GM21717 (cell line): ENCODE data around the gene FGF12.

ENCODE experiments used
- ATAC-seq: cut with Tn5 transposase; IDR thresholded peaks from one replicate; pipeline ENCODE4 v1.9.1; 2021; ENCODE audit warnings: mild to moderate bottlenecking, moderate library complexity; ENCODE audit not compliant: unreplicated experiment

FGF12 gene

DNA sequence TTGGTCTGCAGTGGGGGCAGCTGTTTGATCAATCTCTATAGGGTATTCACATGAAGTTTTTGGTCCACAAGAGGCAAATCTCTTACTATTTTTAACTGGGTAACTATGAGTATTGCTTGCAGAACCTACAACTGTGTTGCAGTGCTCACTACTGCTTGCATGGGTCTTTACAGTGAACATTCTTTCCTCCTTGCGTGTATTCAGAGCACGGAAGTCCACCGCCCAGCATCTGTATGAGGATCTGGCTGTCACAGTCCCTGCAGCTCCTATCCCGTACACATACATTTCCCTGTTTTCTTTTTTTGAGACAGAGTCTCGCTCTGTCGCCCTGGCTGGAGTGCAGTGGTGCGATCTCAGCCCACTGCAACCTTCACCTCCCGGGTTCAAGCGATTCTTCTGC is 449.9 kb downstream of the FGF12 start:
- ATAC-seq: no peak

DNA sequence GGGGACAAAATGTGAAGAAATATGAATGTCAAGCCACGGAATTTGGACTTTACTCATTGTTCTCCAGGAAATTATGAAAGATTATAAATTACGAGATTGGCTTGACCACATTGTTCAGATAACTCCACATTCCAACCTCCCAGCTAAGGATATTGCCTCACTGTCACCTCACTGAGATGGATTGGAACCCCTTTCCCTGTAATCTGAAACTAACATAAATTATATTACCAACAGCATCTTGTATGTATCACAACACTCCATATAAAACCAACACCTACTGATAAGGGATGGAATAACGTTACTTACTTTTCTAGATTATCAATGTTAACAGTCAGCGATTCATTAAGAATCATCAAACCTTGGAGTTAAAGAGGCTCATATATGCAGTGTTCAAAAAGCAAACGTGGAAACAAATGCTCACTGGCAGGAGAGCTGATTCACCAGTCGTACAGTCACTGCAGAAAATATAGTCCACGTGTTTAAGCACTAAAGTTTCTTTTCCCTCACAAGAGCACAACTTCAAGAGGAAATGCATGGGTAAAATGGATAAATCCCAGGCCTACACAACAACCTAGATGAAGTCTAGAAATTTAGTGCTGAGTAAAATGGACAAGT is 451.5 kb downstream of the FGF12 start:
- no peak for ATAC-seq

DNA sequence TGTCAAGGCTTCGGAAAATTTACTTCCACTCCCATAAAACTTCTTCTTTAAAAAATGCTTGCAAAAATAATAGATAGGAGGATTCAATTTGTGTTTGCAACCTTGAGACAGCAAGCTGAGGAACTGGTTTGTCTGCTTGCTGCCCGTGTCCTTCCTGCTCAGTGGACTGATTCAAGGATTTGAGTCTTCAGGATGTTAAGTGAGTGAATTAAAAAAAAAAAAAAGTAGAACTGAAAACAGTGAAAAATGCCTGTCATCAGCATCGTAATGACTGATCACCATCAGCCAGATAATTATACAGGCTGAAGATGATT is 453.7 kb downstream of the FGF12 start:
- ATAC-seq: no peak

DNA sequence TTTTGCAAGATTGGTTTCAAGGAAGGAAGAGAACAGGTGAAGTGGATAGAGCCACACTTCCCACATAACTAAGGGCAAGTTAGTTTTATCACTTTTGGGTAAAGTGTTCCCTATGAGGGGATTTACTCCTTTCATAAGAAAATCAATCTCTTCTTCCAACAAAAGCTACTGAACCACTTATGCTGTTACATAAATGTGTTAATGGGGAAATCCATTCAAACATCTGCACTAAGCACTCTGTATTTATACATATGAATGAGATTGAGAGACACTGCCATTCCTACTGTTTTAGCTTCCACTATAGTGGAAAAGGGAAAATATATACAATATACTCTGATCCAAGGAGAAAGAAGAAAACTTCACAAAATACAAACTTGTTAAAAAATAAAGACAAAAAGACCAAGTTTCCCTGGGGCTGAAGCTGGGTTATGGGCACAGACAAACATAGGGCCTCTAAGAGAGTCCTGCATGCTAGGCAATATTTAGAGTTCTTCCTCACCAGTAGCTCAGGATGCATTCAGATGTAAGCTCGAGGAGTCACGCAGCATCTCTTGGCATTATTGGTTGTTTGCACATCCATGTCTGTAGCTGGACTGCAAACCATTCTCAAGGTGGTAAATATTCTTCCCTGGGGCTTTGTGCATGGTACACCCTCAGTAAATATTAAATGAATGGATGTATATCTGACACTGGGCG is 454.2 kb downstream of the FGF12 start:
- no peak for ATAC-seq

DNA sequence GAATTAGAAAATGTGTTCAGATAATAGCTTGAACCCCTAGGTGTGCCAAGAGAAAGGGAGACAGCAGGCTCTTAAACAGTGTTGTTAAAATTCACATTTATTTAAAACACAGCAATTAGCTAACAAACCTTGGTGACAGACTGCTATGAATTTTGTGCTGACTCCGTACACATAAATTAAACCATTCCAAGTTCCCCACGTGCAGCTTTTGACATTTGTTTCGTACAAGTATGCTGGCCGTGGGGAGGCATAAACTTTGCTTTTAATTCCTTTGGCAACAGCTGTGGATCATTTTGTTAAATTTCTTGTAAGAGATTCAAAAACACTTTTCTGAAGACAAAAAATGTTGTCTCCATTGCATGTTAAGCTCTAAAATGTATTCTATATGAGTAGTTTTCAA is 465.3 kb downstream of the FGF12 start:
- no peak for ATAC-seq

DNA sequence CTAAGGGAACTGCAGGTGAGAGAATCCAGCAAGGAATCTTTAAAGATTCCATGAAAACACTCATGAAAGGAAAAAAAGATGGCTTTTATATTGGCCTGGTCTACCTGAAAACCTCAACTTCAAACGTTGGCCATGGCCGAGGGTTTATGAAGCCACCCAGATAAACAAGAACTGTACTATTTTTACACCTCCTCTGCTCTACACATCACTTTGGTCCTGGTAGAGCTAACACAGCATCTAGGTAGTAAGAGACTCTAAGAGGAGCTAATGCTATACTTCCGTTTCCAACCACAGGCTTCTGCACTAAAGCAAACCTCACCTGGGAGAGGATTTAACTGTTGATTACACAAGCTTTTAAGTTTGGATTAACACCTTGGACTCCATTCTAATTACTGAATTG is 466.2 kb downstream of the FGF12 start:
- ATAC-seq: no peak

DNA sequence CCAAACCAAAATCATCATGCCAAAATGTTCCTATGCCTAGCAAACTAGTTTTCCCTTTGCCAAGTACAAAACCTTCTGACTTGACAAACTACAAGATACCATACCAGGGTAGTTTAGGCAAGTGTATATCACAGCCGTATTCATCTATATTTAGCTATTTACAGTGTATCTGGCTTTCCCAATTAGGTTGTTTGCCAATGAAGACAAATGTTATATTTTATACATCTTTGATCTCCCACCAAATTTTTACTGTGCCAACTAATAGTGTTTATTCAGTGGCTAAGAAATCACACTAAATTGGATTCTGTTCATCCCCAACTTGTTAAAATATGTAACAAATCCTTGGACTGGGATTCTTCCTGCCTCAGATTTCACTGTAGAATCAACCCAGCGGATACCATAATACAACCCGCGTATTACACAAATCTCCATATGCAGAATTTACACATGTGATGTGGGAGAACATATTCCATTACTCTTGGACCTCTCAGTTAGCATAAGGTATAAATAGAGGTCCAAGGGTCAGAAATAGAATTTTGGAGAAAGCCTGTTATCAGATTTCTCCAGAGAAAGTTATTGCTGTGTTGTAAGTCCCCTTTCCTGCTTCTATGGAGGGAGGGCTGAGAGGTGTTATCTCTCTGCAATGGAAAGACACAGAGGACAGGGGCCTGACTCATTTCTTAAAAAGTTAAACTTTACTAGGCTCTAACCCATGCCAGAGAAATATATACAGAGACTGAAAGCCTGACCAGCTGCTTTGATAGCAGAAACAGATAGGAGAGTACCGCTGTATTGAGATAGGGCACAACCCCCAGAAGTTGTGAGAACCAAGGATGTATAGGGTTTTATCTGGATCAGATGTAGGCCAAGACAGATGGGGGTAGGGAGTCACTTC is 467.0 kb downstream of the FGF12 start:
- ATAC-seq: no peak

DNA sequence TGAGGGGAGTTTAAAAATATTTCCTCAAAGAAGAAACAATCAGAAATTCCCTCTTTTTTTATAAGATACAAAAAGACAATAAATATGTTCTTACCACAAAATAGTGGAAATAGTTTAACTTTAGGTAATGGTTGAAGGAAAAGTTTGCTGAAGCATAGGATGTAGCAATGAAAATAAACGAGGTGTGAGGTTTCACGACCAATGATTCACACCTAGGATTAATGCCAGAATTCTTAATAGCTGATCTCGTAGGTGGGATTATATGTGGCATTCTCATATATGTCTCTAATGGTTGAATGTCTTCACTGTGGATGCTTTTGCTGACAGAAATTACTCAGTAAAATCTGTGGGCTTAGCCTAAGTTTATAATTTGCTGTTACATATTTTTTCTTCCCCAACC is 467.7 kb downstream of the FGF12 start:
- no peak for ATAC-seq

DNA sequence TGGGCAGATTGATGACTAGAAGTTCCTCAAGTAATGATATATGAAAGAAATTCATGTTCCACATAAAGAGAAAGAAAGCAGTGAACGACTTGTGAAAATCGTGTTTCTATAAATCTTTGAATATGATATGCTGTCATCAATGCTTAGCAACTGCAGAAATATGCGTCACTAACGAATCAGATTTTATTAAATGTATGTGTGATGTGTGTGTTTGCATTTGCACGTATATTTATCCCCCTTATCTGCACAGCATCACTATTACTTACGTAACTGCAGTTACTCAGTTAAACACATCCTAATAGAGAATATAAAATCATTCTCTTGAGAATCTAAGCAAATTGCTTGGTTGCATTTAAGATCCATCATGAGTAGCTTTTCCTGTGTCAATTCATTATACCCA is 468.6 kb downstream of the FGF12 start:
- no peak for ATAC-seq

DNA sequence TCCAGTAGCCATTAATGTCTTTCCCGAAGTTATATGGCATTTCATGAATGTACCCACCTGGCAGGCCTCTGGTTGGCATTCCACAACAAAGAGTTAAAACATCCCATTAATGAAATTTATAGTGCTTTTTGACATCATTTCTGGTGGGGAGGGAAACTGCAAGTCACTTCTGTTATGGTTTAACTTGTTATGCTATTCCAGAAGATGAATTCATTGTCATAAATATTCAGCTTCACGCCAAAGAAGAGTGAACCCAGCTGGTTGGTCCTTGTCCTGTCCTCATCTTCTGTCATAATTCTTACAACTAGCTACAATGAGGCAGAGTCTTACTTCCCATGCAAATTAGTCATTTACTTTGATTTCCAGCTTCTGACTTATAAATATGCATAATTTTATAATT is 471.5 kb downstream of the FGF12 start:
- ATAC-seq: no peak

DNA sequence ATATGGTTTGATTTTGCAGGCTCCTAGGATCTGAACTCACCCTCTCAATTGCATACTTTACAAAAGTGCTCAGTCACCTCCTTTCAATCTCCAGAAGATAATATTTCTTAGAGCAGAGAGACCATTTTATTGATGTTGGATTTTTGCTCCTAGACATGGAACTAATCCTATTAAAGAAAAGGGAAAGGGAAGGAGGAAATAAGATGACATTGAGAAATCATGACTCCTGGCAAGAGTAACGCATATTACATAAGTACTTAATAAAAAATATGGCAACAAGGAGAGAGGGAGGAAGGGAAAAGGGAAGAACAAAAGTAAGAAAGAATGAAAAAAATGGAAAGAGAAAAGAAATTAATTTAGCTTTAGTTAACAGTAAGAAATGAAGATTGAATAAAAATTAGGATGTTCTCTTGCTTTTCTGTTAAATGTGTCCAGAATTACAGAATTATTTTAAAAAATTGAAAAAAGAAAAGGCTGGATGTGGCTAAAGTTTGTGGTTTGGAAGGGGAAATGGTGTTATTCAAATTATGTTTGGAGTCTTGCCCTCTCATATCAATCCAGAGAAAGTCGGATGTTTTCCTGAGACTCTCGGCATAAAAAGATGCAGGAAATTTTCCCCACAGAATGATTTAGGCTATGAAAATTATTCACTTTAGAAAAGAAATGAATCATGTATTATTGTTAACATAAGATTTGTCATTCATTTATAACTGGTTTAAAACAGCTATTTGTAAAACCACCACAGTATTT is 474.0 kb downstream of the FGF12 start:
- no peak for ATAC-seq

DNA sequence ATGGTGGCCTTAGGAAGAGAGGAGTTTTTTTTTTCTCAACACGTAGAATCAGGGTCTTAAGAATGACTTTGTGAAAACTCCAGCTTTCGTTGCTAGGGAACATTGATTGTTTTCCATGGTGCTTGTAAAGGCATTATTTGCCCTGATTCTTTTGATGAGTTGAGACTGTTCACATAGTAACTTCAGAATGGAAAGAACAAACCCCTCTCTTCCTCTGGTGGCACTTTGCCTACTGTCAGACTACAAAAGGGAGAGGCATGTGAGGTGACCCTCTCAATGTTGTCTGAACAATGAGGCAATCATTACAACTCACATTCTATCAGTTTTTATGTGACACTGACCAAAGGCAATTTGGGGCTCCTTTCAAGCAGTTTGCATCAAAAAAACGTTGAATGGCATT is 477.8 kb downstream of the FGF12 start:
- ATAC-seq: no peak

DNA sequence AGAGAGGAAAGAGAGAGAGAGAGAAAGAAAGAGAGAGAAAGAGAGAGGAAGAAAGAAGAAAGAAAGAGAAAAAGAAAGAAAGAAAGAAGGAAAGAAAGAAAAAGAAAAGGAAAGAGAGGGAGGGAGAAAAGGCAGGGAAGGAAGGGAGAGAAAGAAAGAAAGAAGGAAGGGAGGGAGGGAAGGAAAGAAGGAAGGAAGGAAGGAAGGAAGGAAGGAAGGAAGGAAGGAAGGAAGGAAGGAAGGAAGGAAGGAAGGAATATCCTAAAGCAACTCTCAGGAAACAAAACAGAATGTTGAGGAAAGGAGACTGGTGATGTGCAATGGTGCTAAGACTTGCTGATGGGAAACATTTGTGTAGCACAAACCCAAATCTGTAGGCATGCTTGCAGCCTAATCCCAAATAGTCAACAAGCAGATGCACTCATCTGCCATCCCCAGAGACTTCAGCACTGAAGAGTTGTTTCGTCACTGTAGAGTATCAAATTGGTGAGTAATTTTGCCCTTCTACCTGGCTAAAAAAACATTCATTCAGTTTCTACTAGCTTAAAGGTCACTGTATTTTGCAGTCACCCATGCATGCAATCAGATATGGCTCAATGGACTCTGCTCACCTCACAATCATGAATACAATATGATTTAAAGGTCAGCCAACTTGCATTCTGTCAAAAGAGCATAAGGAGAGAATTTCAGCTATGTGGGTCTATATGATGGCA is 480.3 kb downstream of the FGF12 start:
- no peak for ATAC-seq

DNA sequence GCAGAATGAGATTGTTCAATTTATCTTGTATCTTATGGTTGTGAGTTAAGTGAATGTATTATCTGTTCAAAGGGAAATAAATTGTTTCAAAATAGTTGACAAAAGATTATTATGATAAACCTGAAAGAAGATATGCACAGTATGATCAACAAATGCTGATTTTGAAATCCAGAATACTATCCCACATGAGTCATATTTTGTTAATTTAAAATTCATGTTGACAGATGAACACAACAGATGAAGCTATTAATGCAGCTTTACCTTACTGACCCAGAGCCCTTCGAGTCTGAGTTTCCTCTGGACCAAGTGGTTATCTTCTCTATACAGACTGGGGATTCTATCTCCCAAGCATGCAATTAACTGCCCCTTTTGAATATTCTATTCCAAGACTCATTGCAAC is 482.8 kb downstream of the FGF12 start:
- ATAC-seq: no peak

DNA sequence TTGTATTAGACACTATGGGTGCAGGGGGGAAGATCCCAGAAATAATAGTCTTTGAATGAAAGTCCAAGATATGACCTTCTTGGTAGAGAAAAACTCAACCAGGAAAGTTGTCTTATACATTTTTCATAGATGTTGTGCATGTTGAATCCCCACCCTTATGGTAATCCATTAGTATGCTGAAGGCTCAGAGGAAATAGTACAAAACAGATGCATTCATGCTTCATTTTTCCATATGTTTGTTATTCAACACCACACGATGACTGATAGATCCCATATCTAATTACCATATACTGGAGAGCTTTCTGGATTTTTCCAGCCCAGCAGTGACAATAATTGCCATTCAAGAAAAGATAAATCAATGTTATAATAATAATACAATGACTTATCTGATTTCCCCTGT is 487.4 kb downstream of the FGF12 start:
- ATAC-seq: no peak

DNA sequence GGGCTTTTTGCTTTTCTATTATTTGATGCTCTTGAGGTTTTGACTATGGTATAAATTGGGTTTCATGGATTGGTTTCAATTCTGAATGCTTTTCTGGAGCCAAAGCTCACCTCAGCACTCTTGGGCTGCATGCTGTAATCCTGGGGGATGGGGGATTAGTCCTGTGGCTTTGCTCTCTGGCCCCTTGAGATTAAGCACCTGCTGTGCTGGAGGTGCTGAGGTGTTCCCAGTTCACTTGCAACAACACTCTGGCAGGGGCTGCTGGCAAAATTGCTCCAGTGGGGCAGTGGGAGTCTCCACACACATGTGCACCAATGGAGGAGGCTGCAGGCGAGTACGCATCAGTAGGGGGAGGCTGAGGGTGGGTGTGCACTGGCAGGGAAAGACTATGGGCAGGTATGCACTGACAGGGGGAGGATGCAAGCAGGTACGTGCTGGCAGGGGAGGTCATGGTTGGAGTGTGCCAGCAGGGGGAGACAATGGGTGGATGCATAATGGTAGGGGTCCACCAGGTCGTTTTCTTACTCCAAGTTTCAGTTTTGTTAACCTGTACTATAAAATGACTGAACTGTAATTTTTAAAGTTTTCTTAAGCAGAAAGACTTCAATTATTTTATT is 489.2 kb downstream of the FGF12 start:
- no peak for ATAC-seq

DNA sequence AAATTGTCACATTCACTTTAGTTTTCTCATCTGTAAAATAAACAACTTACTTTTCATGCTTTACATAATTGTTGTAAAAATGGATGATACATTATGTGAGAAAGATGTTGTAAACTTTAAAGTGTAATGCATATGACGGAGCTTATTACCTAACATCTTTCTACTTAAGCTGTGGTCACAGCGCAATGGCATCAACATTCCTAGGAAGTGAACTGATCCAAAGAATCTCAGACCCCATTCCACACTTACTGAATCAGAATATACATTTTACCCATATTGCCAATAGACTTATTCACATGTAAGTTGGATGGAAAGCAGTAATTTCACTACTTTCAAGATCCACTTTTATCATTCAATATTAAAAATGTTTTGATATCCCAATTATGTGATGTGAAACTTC is 497.5 kb downstream of the FGF12 start:
- no peak for ATAC-seq

DNA sequence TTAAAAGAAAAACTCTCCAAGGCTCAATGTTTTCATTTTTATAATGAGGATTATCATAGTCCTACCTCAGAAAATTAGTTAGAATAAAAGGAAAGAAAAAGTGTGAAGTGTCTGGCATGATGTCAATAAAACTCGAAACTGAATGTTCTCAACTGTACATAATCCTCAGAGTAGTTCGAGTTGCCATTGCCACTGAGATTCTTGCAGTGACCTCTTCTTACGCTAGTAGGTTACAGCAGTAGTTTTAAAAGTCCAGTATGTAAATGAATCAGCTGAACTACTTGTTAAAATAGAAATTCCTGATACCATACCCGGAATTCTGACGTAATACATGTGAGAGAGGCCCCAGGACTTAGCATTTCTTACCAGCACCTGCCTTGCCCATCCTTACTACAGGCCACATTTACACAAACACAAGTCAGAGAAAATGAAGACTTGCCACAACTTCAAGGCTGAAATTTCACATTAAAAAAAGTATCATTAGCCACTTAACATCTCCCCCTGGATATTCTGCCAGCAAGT is 502.6 kb downstream of the FGF12 start:
- no peak for ATAC-seq

DNA sequence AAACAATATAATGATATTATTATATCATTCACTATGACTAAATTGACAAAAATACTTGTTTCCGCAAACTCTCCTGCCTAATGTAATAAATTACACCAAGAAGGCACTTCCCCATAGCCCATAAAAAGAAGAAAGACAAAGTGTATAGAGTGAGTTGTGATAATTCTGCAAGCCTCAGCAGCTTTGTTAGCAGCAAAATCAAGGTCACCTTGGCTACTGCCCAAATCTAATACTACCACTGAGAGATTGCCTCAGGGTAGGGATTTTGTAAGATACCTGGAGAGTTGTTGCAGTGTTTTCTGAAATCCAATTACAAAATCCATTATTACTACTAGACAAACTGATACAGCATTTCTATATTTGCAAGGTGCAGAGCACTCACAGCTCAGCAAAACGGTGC is 503.5 kb downstream of the FGF12 start:
- ATAC-seq: no peak

DNA sequence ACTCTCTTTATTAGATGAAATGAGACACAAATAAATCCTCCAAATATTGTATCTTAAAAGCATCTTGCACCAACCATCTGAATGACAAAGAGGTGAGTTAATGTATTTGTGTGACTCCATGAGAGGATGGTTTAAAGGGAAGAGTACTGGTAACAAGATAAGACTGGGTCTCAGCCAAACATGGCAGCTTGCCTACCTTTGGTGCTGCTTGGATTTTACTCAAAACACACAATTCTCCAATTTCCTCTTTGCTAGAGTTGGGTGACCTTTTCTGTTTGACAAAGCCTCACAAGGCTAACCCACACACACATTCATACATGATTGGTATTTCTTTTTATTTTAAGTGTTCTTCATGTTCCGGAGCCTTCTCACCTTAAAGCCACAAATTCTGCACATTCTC is 506.4 kb downstream of the FGF12 start:
- ATAC-seq: no peak
